Fibroblast of the aortic adventitia (primary cell): ENCODE results near the gene SUPV3L1. TPM values are rescaled to one million over a fixed set of nuclear protein-coding genes. Genes with fewer than 3 reads are reported as not detected.

ENCODE experiments used
- DNase-seq: peaks from one replicate; pipeline ENCODE4 v3.0.0-alpha.2; 2010; ENCODE audit warnings: low read depth
- H3K4me3 ChIP-seq: 2 replicates; pipeline ENCODE4 v1.5.1; 2011; ENCODE audit warnings: low read depth, mild to moderate bottlenecking, control low read depth, low read length, moderate library complexity
- total RNA-seq: library from RNA; depleted of rRNA; stranded (reverse); fragments of >200 nt; gene quantifications from 2 replicates; pipeline ENCODE4 v1.2.3, GENCODE V29; 2012; ENCODE audit warnings: low replicate concordance
- TF ChIP-seq, protein P1 (sequence below): IDR thresholded peaks from 2 replicates; pipeline ENCODE4 v1.5.1; 2011; ENCODE audit warnings: mild to moderate bottlenecking, low read length, control low read depth, inconsistent platforms; ENCODE audit not compliant: insufficient read depth

Gene SUPV3L1
- total RNA-seq, 1 donor, result 31.0 TPM

DNA sequence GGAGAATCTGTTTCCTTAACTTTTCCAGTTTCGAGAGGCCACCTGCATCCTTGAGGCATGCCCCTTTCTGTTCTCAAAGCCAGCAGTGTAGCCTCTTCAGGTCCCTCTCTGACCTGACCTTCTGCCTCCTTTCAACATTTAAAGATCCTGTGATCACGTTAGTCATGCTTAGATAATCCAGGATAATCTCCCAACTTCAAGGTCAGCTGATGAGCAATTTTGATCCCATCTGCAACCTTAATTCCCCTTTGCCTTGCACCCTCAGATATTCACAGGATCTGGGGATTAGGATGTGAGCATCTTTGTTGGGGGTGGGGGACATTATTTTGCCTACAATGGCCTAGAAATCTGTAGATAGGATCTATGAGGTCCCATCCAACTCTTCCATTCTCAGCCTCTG lies 48.1 kb downstream of the SUPV3L1 start:
- DNase-seq, result no peak
- TF ChIP-seq, protein P1, sequence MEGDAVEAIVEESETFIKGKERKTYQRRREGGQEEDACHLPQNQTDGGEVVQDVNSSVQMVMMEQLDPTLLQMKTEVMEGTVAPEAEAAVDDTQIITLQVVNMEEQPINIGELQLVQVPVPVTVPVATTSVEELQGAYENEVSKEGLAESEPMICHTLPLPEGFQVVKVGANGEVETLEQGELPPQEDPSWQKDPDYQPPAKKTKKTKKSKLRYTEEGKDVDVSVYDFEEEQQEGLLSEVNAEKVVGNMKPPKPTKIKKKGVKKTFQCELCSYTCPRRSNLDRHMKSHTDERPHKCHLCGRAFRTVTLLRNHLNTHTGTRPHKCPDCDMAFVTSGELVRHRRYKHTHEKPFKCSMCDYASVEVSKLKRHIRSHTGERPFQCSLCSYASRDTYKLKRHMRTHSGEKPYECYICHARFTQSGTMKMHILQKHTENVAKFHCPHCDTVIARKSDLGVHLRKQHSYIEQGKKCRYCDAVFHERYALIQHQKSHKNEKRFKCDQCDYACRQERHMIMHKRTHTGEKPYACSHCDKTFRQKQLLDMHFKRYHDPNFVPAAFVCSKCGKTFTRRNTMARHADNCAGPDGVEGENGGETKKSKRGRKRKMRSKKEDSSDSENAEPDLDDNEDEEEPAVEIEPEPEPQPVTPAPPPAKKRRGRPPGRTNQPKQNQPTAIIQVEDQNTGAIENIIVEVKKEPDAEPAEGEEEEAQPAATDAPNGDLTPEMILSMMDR, result no peak
- H3K4me3 ChIP-seq, result no peak overlapping the region

DNA sequence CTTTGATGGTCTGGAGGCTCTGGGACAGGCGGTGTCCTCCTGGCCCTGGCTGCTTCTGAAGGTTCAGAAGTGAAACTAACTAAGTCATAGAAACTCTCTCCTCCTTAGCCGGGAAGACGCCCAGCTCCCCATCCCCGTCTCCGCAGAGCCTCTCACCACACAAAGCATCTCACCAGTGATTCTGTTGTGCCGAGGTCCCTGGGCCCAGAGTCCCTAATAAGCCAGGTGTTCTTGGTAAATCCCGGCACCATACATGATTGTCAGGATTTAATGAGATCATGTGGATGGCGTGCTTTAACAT lies 49.5 kb downstream of the SUPV3L1 start:
- TF ChIP-seq, protein P1, result no peak
- H3K4me3 ChIP-seq, result no peak overlapping the region
- no peak for DNase-seq

DNA sequence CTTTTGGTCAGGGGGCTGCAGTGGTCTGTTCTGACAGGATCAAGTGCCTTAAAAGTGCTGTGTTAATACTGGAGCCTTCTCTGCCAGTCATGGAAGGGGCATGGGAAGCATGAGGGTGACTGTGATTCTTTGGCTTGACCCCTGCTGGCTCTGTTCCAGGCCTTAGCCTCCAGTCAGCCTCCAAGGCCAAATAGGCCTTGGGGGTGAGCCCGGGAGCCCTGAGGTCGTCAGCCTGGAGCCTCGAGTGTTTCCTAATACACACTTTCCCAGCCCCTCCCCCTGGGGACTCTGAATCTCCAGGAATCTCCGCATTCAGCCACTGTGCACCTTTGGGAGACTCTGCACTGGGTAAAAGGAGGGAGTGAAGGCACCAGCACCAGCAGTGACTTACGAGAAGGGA lies 50.1 kb downstream of the SUPV3L1 start:
- TF ChIP-seq, protein P1, result no peak
- H3K4me3 ChIP-seq, result no peak overlapping the region
- DNase-seq, result no peak

DNA sequence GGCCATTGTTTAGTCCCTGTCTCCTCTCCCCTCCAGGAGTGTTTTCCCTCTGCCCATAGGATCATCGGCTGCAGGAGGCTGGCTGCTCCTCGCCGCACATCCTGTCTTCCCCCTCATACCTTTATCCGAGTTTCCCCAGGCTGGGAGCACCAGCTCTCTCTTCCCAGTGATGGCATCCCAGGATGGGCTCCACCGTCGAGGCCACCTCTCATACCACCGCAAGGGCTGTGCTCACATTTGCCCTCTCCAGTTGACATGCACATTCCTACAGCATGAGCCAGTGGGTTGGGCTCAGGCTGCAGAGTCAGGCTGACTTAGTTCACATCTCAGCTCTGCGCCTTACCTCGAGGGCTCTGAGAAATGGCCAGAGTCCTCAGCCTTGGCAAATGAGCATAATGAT lies 52.2 kb downstream of the SUPV3L1 start:
- TF ChIP-seq, protein P1, result peak; percentile 17
- DNase-seq, result peak; percentile 76
- H3K4me3 ChIP-seq, result no peak overlapping the region

DNA sequence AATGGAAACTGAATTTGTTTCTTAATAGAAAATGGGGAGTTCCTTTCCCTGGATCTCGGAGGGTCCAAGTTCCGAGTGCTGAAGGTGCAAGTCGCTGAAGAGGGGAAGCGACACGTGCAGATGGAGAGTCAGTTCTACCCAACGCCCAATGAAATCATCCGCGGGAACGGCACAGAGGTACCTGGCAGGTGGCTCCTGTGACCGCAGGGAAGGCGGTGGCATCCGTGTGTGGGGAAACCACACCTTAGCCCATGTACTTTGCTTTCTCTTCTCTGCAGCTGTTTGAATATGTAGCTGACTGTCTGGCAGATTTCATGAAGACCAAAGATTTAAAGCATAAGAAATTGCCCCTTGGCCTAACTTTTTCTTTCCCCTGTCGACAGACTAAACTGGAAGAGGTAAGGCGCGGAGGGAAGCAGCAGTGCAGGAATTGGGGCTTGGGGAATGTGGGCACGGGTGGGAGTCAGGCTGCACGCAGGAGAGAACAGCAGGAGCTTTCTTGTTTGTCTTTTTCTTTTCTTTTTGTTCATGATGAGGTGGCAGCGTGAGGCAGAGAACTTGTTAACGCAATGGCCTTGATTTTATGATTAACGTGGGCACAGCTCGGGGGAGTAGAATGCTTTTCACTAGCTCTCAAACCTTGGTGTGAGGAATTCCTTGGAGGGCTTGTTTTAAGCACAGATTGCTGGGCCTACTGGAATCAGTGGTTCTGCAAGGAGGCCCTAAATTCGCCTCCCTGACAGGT lies 52.9 kb downstream of the SUPV3L1 start:
- H3K4me3 ChIP-seq, result no peak overlapping the region
- TF ChIP-seq, protein P1, result no peak
- DNase-seq, result no peak

DNA sequence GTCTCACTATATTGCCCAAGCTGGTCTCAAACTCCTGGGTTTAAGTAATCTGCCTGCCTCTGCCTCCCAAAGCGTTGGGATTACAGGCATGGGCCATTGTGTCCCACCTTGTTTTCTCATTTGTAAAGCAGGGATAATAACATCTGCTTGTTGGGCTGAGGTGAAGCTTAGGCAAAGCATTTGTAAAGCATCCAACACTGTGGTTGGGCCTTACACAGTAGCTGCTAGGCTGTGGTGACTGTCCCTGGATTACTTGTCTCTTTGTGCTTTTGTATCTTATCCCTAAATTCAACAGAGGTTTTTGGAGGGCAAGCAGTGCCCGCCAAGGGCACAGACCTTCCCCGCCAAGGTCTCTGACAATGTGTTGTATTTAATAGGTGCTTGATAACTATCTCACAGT lies 54.4 kb downstream of the SUPV3L1 start:
- no peak overlapping the region for H3K4me3 ChIP-seq
- no peak for DNase-seq
- TF ChIP-seq, protein P1, result no peak
